Umbilical cord (tissue), 2 donors: ENCODE data around the gene DLGAP4. TPM values are rescaled to one million over a fixed set of nuclear protein-coding genes. Genes with fewer than 3 reads are reported as not detected.
"Not testable (repeated sequence)": the region's sequence is repeated elsewhere in the genome, so short reads cannot be mapped to it uniquely, and the experiment has no call there.

Source experiments
- DNase-seq: peaks from one replicate; pipeline ENCODE4 v3.0.0-alpha.2; 2015; ENCODE audit warnings: low spot score
- total RNA-seq: library from RNA; depleted of rRNA; stranded (reverse); fragments of >200 nt; gene quantifications from one replicate; pipeline ENCODE4 v1.2.3, GENCODE V29; 2014; ENCODE audit warnings: low replicate concordance; ENCODE audit not compliant: insufficient read depth

The DLGAP4 gene
- total RNA-seq, 1 donor from 2014 or later, result 12.5 TPM

GRCh38 chr20:36564078-36564725 lies 258.1 kb downstream of the DLGAP4 start:
- not testable (repeated sequence) for DNase-seq

GRCh38 chr20:36564726-36565121 lies 258.6 kb downstream of the DLGAP4 start:
- DNase-seq, result not testable (repeated sequence)

GRCh38 chr20:36565520-36565919 lies 259.4 kb downstream of the DLGAP4 start:
- no peak for DNase-seq

DNA sequence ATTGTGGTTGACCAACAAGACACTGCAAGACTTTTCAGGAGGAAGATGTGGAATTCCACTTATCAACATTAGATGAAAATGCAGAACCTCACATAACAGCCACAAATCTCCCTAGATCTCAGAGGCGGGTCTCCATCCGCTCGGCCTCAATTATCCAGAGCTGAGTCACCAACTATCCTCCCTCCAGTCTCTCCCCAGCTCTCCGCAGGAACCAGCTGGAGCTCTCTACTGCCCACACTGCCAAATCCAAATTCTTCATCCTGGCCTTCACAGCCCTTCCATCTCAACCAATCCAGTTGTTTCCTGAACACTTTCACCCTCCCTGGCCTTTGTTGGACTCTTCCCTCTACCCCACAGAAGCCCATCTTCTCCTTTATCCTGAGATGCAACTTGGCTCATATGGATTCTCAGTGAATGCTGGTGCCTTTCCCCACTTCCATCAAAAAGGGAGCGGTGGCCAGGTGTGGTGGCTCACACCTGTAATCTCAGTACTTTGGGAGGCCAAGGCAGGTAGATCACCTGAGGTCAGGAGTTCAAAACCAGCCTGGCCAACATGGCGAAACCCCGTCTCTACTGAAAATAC lies 263.8 kb downstream of the DLGAP4 start:
- peak; percentile 86 for DNase-seq

DNA sequence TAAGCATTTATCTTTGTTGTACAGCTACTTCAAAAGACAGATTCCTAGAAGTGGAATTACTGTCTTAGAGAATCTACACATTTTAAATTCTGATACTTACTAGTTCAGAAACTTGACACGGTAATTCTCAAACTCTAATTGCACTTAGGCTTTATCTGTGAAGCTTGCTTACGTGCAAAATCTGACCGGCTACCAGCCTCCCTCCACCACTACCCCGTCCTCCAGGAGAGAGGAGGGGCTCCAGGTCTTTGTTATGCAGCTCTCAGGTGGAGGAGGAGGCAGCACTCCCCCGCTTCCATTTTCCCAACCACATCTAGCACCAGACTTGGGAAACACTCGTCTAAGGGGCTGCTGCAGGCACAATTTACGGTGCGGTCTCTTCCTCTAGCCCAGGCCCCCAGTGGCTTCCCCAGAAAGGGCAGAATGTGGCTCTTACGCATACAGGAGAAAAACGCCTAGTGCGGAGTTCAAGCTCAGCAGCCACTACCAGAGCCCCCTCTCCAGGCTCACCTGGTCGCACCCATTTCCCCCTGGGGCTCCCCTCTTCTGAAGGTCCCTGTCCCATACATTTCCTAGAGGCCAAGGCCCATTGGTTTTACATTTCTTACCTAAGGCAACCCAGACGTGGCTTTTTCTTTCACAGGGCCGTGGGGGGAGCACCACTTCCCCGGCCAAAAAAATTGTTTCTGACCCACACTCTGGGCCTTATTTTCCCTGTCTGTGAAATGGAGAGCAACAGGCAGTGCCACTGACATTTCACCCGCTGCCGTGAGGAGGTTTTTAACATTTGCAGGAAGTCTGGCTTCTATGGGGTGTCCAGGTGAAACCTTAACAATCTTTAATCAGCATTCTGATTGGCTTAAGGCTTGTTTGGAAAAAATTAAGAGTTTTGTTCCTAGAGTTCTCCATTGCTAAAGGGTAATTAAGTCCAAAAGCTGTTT lies 265.7 kb downstream of the DLGAP4 start:
- DNase-seq, result no peak

DNA sequence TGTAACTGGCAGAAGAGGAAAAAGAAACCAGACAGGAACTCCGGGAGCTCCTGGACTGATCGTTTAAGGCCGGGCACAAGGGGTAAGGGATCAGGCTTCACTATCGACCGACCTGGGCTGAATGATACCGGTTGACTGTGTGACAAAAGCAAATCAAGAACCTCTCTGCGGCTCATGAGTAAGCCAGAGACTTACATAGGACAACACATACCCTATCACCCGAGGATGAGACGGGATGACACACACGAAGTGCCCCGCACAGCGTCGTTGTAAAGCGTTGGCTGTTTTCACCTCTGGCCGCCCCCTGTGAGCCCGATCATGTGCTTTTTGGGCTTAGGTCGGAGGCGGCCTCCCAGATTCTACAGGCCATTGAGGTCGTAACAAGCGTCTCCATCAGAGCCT lies 266.6 kb downstream of the DLGAP4 start:
- peak; percentile 46 for DNase-seq

DNA sequence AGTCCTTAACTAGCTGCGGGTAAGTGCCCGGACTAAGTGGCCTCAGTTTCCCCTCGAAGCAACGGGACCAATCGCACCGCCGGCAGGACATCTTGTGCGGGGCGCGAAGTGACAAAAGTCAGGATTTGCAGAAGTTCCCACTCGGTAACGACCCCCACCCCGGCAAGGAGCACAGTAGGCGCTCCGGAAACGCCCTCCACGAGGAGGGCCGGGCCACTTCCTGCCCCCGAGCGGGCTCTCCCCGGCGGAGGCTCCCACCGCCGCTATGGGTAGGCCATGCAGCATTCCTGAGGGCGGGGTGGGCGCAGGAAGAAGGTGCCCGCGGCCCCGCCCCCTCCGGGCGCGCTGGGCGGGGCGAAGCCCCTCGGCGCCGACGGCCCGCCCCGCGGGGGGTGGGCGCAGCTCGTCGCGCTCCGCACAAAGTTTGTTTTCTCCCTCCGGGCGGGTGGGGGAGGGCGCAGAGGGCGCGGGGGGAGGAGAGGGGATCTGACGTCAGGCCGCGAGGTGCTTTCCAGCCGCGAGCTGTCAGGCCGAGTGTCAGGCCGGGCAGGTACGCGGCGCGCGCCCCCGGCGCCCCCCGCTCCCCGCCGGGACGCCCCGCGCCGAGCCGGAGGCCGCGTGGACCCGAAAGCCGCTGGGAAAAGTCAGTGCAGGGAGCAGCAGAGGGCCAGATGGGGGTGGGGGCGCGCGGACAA lies 267.1 kb downstream of the DLGAP4 start, which contains the start of gene TGIF2:
Gene TGIF2, plus strand, starts transcription at position 495 of the 695 bp plus-strand sequence. CDS start 5,178 bp downstream, outside the sequence.
- peak; percentile 92 for DNase-seq

- DNase-seq, result peak; percentile 34
These were observed 267.7 kb downstream of the DLGAP4 start for GRCh38 chr20:36573798-36574365.

GRCh38 chr20:36574366-36575135 lies 268.4 kb downstream of the DLGAP4 start:
- peak; percentile 48 for DNase-seq

DNA sequence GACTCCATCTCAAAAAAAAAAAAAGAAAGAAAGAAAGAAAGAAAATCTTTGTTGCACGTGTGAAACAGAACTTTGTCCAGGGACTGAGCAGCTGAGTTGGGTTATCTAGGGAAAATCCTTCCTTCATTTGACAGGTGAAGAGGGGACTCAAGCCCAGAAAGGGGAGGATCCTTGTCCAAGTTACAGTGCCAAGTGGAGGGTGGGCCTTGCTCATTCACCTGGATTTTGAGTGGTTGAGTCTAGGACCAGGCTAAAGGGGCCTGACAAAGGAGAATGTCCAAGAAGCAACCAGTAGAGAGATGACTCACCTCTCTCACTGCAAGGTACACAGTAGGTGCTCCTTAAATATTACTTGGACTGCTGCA lies 269.9 kb downstream of the DLGAP4 start:
- DNase-seq, result no peak

Other genes with a start within 250 kb of the DLGAP4 start
- 7.5 TPM for gene EPB41L1, start 151.6 kb upstream of the DLGAP4 start, total RNA-seq
- gene AAR2, start 69.9 kb upstream of the DLGAP4 start, total RNA-seq, result 18.1 TPM
- 46.5 TPM for gene MYL9, start 235.2 kb downstream of the DLGAP4 start, total RNA-seq